C4-2B (cell line): ENCODE measurements around the gene SCAPER.
"Not testable (repeated sequence)": the region's sequence is repeated elsewhere in the genome, so short reads cannot be mapped to it uniquely, and the experiment has no call there.

ENCODE experiments used
- H3K27ac ChIP-seq: fragments of 450-650 bp; 2 replicates; pipeline ENCODE4 v1.5.1; 2017
- CTCF ChIP-seq: fragments of 450-650 bp; conservative IDR thresholded peaks from 2 replicates; pipeline ENCODE4 v1.5.1; 2017; ENCODE audit warnings: mild to moderate bottlenecking
- ZFX ChIP-seq: fragments of 450-650 bp; IDR thresholded peaks from 2 replicates; pipeline ENCODE4 v1.6.1; 2017

Gene SCAPER

GRCh38 chr15:76714950-76715349 is 190.2 kb downstream of the SCAPER start:
- no peak overlapping the region for H3K27ac ChIP-seq
- TF ChIP-seq ZFX (no peak), CTCF (no peak)

- TF ChIP-seq CTCF (no peak), ZFX (no peak)
- no peak overlapping the region for H3K27ac ChIP-seq
Observed at GRCh38 chr15:76711351-76711827, 193.8 kb downstream of the SCAPER start.

DNA sequence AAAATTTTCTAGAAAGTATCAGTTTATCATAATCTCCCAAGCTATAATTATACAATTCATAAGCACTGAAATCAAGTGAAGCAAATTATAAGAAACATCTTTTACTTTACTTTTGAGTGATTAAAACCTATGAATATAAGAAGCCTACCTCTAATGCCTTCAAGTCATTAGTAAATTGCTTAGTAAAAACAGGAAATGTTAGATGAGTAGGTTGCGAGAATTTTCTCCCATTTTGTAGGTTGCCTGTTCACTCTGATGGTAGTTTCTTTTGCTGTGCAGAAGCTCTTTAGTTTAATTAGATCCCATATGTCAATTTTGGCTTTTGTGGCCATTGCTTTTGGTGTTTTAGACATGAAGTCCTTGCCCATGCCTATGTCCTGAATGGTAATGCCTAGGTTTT is 201.1 kb downstream of the SCAPER start:
- H3K27ac ChIP-seq: not testable (repeated sequence)

- TF ChIP-seq CTCF (no peak), ZFX (no peak)
- H3K27ac ChIP-seq: no peak overlapping the region
Observed at GRCh38 chr15:76696840-76697239, 208.3 kb downstream of the SCAPER start.

DNA sequence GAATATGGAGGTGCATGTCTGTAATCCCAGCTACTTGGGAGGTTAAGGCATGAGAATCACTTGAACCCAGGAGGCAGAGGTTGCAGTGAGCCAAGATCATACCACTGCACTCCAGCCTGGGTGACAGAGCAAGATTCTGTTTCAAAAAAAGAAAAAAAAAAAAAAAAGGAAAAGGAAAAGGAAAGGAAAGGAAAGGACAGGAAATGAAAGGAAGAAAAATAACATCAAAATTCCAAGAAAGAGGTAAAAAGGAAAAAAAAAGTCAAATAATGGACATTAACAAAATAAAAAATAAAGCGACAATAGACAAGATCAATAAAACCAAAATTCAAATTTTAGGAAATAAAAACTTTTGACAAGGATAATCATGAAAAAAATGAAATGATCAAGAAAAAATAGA is 212.6 kb downstream of the SCAPER start:
- H3K27ac ChIP-seq: not testable (repeated sequence)

- H3K27ac ChIP-seq: not testable (repeated sequence)
Observed at GRCh38 chr15:76687592-76687991, 217.5 kb downstream of the SCAPER start.

DNA sequence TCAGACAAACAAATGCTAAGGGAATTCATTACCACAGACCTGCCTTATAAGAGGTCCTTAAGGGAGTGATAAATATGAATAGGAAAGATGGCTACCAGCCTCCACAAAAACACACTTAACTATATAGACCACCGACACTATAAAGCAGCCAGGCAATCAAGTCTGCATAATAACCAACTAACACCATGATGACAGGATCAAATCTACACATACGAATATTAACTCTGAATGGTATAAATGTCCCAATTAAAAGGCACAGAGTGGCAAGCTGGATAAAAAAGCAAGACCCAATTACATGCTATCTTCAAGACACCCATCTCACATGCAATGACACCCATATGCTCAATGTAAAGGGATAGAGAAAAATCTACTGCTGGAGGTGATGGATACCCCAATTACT is 221.1 kb downstream of the SCAPER start:
- TF ChIP-seq CTCF: no peak
- TF ChIP-seq ZFX: no peak

GRCh38 chr15:76682833-76683232 is 222.3 kb downstream of the SCAPER start:
- TF ChIP-seq CTCF (no peak), ZFX (no peak)

More for the DNA sequence above, 221.1 kb downstream of the SCAPER start:
- H3K27ac ChIP-seq: no peak overlapping the region

DNA sequence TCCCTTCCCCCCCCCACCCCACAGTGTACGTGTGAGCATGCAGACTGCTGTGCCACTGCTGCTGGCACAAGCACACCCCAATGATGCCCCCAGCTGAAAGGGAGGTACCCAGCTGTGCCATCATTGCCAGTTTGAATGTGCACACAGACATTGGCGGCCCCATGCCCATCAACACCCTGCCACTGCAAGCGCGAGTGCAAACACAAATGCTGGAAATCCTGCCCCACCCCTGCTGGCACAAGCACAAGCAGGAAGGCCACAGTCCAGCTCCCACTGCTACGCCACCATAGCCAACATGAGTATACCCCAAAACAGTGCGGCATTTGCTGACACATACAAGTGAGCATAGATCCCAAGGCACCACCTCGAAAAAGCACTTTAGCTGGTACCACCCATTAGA is 222.9 kb downstream of the SCAPER start:
- TF ChIP-seq ZFX: no peak
- TF ChIP-seq CTCF: no peak
- no peak overlapping the region for H3K27ac ChIP-seq

More at GRCh38 chr15:76682833-76683232, 222.3 kb downstream of the SCAPER start:
- H3K27ac ChIP-seq: no peak overlapping the region
